HepG2 (cell line): ENCODE measurements around the gene SETD5. TPM values are rescaled to one million over a fixed set of nuclear protein-coding genes. Genes with fewer than 3 reads are reported as not detected.

Experiments used
- GATA4 ChIP-seq: sonication (generic); IDR thresholded peaks from 2 replicates; pipeline ENCODE4 v1.6.1; 2016; ENCODE audit warnings: antibody characterized with exemption, low read depth, borderline replicate concordance
- HNRNPK ChIP-seq: fragments of 200-400 bp; formaldehyde crosslinking; IDR thresholded peaks from 2 replicates; pipeline ENCODE4 v1.6.1; 2018; ENCODE audit warnings: low read length, low read depth, moderate library complexity, mild to moderate bottlenecking; ENCODE audit not compliant: poor library complexity, severe bottlenecking
- KIAA2018 ChIP-seq: sonication (generic); formaldehyde crosslinking; IDR thresholded peaks from 2 replicates; pipeline ENCODE4 v1.5.0; 2020; ENCODE audit warnings: mild to moderate bottlenecking, missing genetic modification reagents, borderline replicate concordance
- RFX5 ChIP-seq: IDR thresholded peaks from 2 replicates; pipeline ENCODE4 v1.6.1; 2011; ENCODE audit warnings: low read depth, low read length, improper control_type of control experiment
- SAP130 ChIP-seq: IDR thresholded peaks from 2 replicates; pipeline ENCODE4 v1.6.1; 2016; ENCODE audit warnings: low read depth
- TGIF2 ChIP-seq: IDR thresholded peaks from 2 replicates; pipeline ENCODE4 v1.6.1; 2016; ENCODE audit warnings: control low read depth, missing compliant biosample characterization
- ZFP91 ChIP-seq: sonication (generic); formaldehyde crosslinking; IDR thresholded peaks from 2 replicates; pipeline ENCODE4 v1.9.0; 2022; ENCODE audit warnings: missing genetic modification reagents, mild to moderate bottlenecking, borderline replicate concordance
- ZNF256 ChIP-seq: sonication (generic); formaldehyde crosslinking; conservative IDR thresholded peaks from 2 replicates; pipeline ENCODE4 v1.4.0; 2020; ENCODE audit warnings: missing genetic modification reagents
- ZNF709 ChIP-seq: sonication (generic); formaldehyde crosslinking; IDR thresholded peaks from 2 replicates; pipeline ENCODE4 v1.5.0; 2020; ENCODE audit warnings: mild to moderate bottlenecking, missing genetic modification reagents
- polyA plus RNA-seq, 8 experiments: library from polyadenylated mRNA; depleted of rRNA in 3 of 8; stranded (reverse) in 7 of 8; unstranded in 1 of 8; fragments of >200 nt; fragmentation: Illumina TruSeq in 4 of 8; extraction: Trizol in 4 of 8; gene quantifications; 2 replicates each; pipeline versions ENCODE4 v1.2.1 to v1.2.3, GENCODE V29; 2011 to 2016; ENCODE audit warnings: low read depth in 4 of 8, missing spikeins in 1 of 8, mixed read lengths in 1 of 8; ENCODE audit not compliant: insufficient read depth in 1 of 8
- total RNA-seq, 5 experiments: library from RNA; depleted of rRNA; stranded (reverse); fragments of >200 nt; fragmentation: Illumina TruSeq; extraction: Trizol; gene quantifications; 2 replicates each; pipeline ENCODE4 v1.2.3, GENCODE V29; 2016; ENCODE audit warnings: low read depth in 1 of 5
- TF ChIP-seq, protein P1 (sequence below): sonication (generic); IDR thresholded peaks from 2 replicates; pipeline ENCODE4 v1.6.1; 2016; ENCODE audit warnings: low read depth, borderline replicate concordance
- TF ChIP-seq, protein P2 (sequence below): sonication (generic); formaldehyde crosslinking; IDR thresholded peaks from 2 replicates; pipeline ENCODE4 v1.5.1; 2020; ENCODE audit warnings: mild to moderate bottlenecking, missing genetic modification reagents, moderate library complexity
- TF ChIP-seq, protein P3 (sequence below): sonication (generic); formaldehyde crosslinking; IDR thresholded peaks from 2 replicates; pipeline ENCODE4 v1.4.0; 2020; ENCODE audit warnings: mild to moderate bottlenecking, missing genetic modification reagents

The SETD5 gene
- total and polyA plus RNA-seq, 2 of the 13 experiments (the other 11 are each of a cell fraction or from before 2014, with no cell fraction given) = 46.8 to 95.8 TPM

- no peak for TF ChIP-seq KIAA2018
- TF ChIP-seq, protein P1, sequence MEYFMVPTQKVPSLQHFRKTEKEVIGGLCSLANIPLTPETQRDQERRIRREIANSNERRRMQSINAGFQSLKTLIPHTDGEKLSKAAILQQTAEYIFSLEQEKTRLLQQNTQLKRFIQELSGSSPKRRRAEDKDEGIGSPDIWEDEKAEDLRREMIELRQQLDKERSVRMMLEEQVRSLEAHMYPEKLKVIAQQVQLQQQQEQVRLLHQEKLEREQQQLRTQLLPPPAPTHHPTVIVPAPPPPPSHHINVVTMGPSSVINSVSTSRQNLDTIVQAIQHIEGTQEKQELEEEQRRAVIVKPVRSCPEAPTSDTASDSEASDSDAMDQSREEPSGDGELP = no peak
- TF ChIP-seq ZFP91 (CRISPR knock-in tag) = peak; percentile 33; the same call in 1 of the 2 replicates
- TF ChIP-seq, protein P2, sequence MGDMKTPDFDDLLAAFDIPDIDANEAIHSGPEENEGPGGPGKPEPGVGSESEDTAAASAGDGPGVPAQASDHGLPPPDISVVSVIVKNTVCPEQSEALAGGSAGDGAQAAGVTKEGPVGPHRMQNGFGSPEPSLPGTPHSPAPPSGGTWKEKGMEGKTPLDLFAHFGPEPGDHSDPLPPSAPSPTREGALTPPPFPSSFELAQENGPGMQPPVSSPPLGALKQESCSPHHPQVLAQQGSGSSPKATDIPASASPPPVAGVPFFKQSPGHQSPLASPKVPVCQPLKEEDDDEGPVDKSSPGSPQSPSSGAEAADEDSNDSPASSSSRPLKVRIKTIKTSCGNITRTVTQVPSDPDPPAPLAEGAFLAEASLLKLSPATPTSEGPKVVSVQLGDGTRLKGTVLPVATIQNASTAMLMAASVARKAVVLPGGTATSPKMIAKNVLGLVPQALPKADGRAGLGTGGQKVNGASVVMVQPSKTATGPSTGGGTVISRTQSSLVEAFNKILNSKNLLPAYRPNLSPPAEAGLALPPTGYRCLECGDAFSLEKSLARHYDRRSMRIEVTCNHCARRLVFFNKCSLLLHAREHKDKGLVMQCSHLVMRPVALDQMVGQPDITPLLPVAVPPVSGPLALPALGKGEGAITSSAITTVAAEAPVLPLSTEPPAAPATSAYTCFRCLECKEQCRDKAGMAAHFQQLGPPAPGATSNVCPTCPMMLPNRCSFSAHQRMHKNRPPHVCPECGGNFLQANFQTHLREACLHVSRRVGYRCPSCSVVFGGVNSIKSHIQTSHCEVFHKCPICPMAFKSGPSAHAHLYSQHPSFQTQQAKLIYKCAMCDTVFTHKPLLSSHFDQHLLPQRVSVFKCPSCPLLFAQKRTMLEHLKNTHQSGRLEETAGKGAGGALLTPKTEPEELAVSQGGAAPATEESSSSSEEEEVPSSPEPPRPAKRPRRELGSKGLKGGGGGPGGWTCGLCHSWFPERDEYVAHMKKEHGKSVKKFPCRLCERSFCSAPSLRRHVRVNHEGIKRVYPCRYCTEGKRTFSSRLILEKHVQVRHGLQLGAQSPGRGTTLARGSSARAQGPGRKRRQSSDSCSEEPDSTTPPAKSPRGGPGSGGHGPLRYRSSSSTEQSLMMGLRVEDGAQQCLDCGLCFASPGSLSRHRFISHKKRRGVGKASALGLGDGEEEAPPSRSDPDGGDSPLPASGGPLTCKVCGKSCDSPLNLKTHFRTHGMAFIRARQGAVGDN (CRISPR knock-in tag) = peak; percentile 51
- peak; percentile 43; the same call in 1 of the 2 replicates for TF ChIP-seq SAP130 (CRISPR knock-in tag)
- TF ChIP-seq RFX5 = no peak
- TF ChIP-seq, protein P3, sequence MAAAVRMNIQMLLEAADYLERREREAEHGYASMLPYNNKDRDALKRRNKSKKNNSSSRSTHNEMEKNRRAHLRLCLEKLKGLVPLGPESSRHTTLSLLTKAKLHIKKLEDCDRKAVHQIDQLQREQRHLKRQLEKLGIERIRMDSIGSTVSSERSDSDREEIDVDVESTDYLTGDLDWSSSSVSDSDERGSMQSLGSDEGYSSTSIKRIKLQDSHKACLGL = 0 out of 2 replicates have a peak, but pooled peaks have one; percentile 40
- peak; percentile 54 for TF ChIP-seq TGIF2 (CRISPR knock-in tag)
- no peak for TF ChIP-seq GATA4
- TF ChIP-seq ZNF256 (CRISPR knock-in tag) = no peak
- peak; percentile 10 for TF ChIP-seq HNRNPK
- 0 out of 2 replicates have a peak, but pooled peaks have one; percentile 44 for TF ChIP-seq ZNF709
Observed at GRCh38 chr3:9397906-9398699, 688 bp downstream of the SETD5 start (continued).
